GM19397 (cell line): ENCODE data around the gene XCR1.
"Not testable (repeated sequence)": the region's sequence is repeated elsewhere in the genome, so short reads cannot be mapped to it uniquely, and the experiment has no call there.

Experiments used
- ATAC-seq: cut with Tn5 transposase; IDR thresholded peaks from one replicate; pipeline ENCODE4 v1.9.1; 2021; ENCODE audit warnings: mild to moderate bottlenecking, moderate library complexity; ENCODE audit not compliant: unreplicated experiment

The XCR1 gene

DNA sequence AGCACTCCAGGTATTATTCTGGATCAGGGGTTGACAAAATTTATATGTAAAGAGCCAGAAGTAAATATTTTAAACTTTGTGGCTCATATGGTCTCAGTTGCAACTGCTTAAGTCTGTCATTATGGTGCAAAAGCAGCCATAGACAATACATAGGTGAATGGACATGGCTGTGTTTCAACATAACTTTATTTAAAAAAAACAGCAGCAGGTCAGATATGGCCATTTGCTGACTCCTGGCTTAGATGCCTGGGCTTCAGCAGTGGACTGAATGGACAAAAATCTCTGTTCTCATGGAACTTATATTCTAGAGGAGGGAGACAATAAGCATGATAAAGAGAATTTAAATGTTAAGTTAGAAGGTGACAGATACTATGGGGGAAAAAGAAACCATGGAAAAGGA lies 20.0 kb downstream of the XCR1 start:
- ATAC-seq: no peak

DNA sequence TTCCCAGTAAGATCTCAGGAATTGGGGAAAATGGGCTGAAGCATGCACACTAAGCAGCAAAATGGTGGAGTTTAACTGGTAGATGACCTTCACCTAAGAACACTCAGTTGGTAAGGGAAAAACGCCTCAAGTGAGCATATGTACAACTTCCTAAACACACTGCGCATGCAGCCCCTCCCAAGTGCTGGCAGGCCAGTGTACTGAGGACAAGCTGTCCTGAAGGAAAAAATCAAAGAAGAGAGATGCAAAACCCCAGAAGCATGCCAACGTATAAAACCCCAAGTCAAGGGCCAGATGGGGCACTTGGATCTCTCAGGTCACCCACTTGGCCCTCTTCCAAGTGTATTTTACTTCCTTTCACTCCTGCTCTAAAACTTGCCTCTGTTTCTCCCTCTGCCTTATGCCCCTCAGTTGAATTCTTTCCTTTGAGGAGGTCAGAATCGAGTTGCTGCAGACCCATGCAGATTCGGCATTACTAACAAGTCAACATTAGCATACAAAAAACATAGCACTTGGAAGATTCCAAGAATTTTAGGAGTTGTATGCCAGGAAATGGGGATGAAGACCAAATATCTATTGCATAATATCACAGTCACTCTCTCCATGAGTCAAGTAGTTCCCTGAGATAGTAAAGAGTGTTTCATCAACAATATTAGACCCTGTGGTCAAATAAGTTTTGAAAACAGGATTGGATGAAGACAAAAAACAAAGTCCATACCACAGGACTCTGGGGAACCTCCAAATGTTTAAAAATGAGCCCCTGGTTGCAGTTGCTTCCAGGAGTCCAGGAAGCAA lies 20.8 kb downstream of the XCR1 start:
- no peak for ATAC-seq

DNA sequence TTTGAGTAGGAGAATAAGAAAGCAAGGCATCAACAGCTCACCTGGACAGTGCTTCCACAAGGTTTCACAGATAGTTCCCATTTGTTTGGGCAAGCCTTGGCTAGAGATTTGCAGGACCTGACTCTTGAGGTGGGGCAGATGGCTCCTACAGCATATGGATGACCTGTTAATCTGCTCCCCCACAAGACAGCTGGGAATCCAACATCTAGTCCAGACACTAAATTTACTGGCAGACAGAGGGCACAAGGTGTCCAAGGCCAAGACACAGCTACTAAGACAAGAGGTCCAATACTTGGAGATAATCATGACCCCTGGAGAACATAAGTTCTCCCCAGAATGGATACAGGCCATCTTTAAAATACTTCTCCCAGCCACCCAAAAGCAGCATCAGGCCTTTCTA lies 23.6 kb downstream of the XCR1 start:
- ATAC-seq: not testable (repeated sequence)

- no peak for ATAC-seq
Observed at GRCh38 chr3:46001178-46001577, 26.1 kb downstream of the XCR1 start.

DNA sequence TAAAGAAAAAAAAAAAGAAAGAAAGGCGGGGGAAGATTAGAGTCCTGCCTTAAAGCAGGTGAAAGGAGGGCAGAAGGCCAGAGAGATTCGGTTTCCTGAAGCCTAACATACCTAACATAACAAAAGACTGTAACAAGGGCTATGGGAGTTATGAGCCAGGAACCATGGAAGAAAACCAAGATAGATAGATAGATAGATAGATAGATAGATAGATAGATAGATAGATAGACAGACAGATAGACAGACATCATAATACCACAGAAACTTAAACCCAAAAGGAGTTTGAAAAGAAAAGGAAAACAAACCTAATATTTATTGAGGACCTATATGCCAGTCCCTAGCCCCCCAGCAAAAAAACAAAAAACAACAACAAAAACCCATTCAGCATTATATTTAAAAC lies 29.3 kb downstream of the XCR1 start:
- ATAC-seq: no peak

DNA sequence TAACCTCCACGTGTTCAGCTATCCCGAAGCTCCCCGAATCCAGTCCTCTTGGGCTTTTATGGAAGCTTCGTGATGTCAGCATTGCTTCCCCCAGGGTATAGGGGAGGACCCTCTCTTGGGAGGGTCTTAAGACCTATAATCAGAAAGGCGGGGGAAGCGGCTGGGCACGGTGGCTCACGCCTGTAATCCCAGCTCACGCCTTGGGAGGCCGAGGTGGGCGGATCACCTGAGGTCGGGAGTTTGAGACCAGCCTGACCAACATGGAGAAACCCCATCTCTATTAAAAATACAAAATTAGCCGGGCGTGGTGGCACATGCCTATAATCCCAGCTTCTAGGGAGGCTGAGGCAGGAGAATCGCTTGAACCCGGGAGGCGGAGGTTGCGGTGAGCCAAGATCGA lies 29.8 kb downstream of the XCR1 start:
- ATAC-seq: not testable (repeated sequence)

GRCh38 chr3:45995236-45996192 lies 31.8 kb downstream of the XCR1 start, which contains the start of gene FYCO1:
Gene FYCO1, minus strand, starts transcription at chr3:45995824. Its CDS starts 10,914 bp downstream, at chr3:45984910.
- peak; percentile 94 for ATAC-seq

DNA sequence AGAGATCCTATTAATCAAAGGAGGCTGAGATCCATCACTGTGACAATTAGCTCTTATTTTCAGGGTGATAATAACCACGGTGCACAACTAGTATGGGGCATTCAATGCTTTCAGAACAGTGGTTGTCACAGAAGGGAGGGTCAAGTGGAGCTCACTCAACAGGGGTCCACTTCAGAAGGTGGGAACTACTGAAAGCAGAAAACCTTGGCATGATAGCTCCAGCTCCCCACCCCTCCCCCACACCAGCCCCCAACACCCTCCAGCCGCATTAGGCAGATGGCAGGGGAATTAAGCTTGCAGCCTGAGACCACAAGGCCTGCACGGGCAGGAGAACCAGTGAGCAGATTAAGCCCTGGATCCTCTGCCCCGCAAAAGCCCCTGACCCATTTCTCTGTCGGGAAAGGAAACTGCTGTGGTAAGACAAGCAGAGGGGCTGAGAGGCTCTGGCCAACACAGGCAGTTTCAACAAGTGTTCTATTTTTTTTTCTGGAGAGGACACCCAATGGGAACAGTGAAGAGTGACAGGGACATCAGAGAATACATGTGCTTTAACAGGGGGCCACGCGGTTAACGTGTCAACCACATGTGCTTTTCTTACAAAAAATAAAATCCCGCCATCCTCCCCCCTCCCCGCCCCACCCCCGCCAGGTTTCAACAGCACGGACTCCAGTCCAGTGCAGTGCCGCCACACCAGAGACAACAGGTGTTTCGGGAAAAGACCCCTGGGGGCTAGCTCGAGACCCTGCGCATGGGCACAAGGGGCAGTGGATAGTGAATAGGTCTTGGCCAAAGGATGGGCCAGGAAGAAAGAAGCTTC lies 32.7 kb downstream of the XCR1 start:
- ATAC-seq: peak; percentile 15

- no peak for ATAC-seq
Observed at GRCh38 chr3:45993421-45994027, 33.8 kb downstream of the XCR1 start.

- no peak for ATAC-seq
Observed at GRCh38 chr3:45992821-45993221, 34.5 kb downstream of the XCR1 start.

GRCh38 chr3:45992133-45992729 lies 35.1 kb downstream of the XCR1 start:
- ATAC-seq: no peak

DNA sequence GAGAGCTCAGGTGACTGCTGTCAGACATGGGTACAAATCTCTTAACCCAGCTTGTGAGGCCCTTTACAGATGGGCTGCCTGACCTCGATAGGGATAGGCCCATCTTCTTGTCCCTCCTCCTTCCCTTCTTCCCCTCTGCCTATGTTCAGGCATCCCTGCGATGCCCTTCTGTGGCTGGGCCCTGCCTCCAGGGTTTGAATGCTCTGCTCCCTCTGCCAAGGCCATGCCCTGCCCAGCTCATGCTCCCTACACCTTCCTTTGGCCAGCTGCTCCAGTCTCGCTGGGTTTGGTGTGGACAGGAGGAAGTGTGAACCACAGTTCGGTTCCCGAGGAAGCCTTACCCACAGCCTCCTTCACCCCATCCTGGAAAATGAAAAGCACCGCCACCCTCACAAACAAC lies 35.9 kb downstream of the XCR1 start:
- ATAC-seq: no peak

DNA sequence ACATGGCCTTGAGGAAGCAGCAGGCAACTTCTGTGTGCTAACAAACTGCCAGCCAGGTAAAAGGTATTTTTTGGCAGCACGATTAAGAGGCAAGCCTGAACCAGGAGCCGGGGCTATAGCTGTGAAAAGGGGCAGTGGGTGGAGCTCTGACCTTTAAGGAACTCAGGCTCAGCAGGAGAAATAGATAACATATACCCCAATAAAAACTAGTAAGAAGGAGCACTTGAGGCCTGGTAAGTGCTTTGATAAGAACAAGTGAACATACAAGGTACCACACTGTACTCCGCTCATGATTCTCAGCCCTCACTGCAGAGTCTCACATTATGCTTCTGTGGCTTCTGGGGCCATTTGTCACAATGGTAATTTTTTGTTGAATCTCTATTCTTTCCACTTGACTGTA lies 37.1 kb downstream of the XCR1 start:
- ATAC-seq: no peak

GRCh38 chr3:45988804-45989203 lies 38.5 kb downstream of the XCR1 start:
- no peak for ATAC-seq

GRCh38 chr3:45988362-45988761 lies 38.9 kb downstream of the XCR1 start:
- ATAC-seq: no peak

DNA sequence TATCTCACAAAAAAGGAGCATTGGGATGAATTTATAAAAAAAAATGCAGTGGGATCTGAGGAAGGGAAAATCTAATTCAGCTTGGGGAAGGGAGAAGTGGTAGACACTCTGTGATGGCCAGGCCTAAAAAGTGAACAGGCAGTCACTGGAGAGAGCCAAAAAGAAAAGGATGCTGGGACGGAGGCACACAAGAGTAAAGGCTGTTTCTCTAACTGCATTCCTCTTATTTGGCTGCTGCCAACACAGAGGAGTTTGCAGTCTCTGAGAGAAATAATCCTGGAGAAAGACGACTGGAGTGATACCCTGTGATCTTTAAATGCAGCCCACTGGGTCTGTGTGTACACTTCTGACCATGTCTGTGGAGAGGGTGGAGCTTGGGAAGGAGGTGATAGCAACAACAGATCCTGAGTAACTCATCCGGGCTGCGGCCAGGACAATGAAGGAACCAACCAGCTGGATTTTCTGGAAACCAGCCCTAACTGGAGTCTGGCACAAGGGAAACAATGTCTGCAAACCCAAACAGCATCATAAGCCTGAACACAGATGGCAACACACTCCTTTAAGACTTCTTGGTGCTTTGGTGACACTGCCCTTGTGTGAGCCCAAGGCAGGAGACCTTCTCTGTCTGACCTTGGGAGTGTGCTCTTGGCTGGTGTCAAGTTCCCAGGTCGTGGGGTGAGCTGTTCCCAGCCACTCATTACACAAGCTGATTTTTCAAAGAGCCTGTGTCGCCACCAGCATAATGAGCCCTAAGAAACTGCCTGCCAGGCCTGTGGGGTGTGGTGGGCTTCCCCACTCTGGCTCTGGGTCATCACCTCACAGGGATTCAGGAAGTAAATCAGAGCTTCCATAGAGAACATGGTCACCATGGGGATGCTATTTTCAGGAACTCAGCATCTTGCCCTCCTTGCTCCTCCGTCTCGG lies 39.7 kb downstream of the XCR1 start:
- ATAC-seq: no peak

DNA sequence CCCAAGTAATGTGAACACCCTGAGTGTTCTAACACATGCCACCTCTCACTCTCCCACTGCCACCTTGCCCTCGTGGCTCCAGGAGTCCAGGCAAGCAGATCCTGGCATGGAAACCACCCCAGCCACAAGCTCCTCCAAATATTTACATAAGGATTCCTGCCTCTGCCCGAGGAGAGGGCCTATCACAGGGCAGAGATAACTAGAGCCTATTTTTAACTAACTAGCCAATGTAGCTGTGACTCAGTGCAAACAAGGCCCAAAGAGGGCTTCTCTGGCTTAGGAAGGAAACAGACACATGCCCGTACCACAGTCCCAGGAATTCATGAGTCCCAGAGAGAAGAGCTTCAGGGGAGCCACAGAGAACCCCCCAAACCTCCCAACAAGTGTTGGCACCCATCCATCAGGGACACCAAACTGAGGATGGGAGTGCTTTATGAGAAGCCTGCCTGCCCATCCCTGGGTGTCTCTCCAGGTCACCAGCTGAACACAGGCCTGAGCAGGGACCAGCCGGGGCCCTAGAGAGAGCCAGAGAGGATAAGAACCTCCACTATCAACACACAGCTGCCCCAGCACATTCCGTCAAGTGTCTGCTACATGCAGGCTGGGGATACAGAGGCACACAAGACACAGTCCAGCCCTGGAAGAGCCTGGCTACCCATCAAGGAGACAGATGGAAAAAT lies 40.8 kb downstream of the XCR1 start:
- no peak for ATAC-seq

GRCh38 chr3:45985532-45986302 lies 41.6 kb downstream of the XCR1 start:
- ATAC-seq: no peak
